ENCODE data around the gene JMJD7.

GRCh38 chr15:41865490-41866055 is 37.7 kb downstream of the JMJD7 start:
- TF ChIP-seq FOSL1 (IDR thresholded peaks at IDR 0.05; ENCODE audit: low read depth) (no peak), POLR2A (IDR thresholded peaks at IDR 0.05; ENCODE audit: borderline replicate concordance, extremely low read depth, insufficient read depth, insufficient read length) (no peak), CTCF (IDR thresholded peaks at IDR 0.05 in 2 of 3, conservative IDR thresholded peaks at IDR 0.05 in 1 of 3; ENCODE audit: borderline replicate concordance in 1 of 3, insufficient read depth in 1 of 3, low read depth in 2 of 3, low read length in 2 of 3) (no peak), TCF7L2 (IDR thresholded peaks at IDR 0.05; ENCODE audit: borderline replicate concordance, extremely low read depth, insufficient read depth, insufficient read length) (no peak), ATF3 (IDR thresholded peaks at IDR 0.05) (no peak), EZH2 (IDR thresholded peaks at IDR 0.05) (no peak), POLR2AphosphoS5 (IDR thresholded peaks at IDR 0.05; ENCODE audit: low read depth, low read length) (no peak), EZH2phosphoT487 (IDR thresholded peaks at IDR 0.05; ENCODE audit: borderline replicate concordance) (no peak), REST (IDR thresholded peaks at IDR 0.05; ENCODE audit: low read depth) (no peak), CBX3 (IDR thresholded peaks at IDR 0.05; ENCODE audit: low read depth) (no peak)

All from HCT116 (cell line).